HFFc6 (cell line): Measurements from ENCODE around the gene PIGU. TPM values are rescaled to one million over a fixed set of nuclear protein-coding genes. Genes with fewer than 3 reads are reported as not detected.

ENCODE experiments used
- DNase-seq: peaks from one replicate; pipeline ENCODE4 v3.0.0-alpha.2; 2018
- H3K27ac Mint-ChIP-seq: 2 replicates; pipeline ENCODE4 v1.8.0; 2020; ENCODE audit warnings: mild to moderate bottlenecking, mixed read lengths
- H3K27me3 Mint-ChIP-seq: 2 replicates; pipeline ENCODE4 v1.8.0; 2021; ENCODE audit warnings: mild to moderate bottlenecking, moderate library complexity, mixed read lengths; ENCODE audit not compliant: insufficient read depth
- H3K36me3 Mint-ChIP-seq: 2 replicates; pipeline ENCODE4 v1.8.0; 2021; ENCODE audit warnings: low read depth, mixed read lengths
- H3K4me1 Mint-ChIP-seq: 2 replicates; pipeline ENCODE4 v1.8.0; 2020; ENCODE audit warnings: low read depth, mixed read lengths
- H3K4me3 Mint-ChIP-seq: 2 replicates; pipeline ENCODE4 v1.8.0; 2020; ENCODE audit warnings: mild to moderate bottlenecking, moderate library complexity, mixed read lengths
- H3K9me3 Mint-ChIP-seq: 2 replicates; pipeline ENCODE4 v1.8.0; 2020; ENCODE audit warnings: mild to moderate bottlenecking, mixed read lengths
- CTCF ChIP-seq: fragments of 200-600 bp; sonication (generic); IDR thresholded peaks from 2 replicates; pipeline ENCODE4 v1.5.0; 2021; ENCODE audit warnings: antibody characterized with exemption, mild to moderate bottlenecking
- total RNA-seq, 6 experiments: library from RNA; stranded (reverse); fragmentation: NEBNext Ultra II Directional; extraction: Animal tissue kit (Norgen Biotek cat#: 25700); gene quantifications; 2 replicates in 1 of 6; 3 replicates in 5 of 6; pipeline ENCODE4 v1.2.3, GENCODE V29; 2021

Gene PIGU
- total RNA-seq, 6 experiments from 2014 or later: 22.5 to 28.9 (median 24.9) TPM

- Mint-ChIP-seq H3K27ac (no peak overlapping the region), H3K9me3 (no peaks in the 10 kb centered on the region), H3K4me3 (no peak overlapping the region), H3K27me3 (no peaks in the 10 kb centered on the region; the same call in 1 of the 2 replicates), H3K36me3 (no peaks in the 10 kb centered on the region), H3K4me1 (peaks cover 12% of the 10 kb centered on the region)
- DNase-seq: no peak
- TF ChIP-seq CTCF: no peak
Observed at GRCh38 chr20:34560614-34561013, 116.3 kb downstream of the PIGU start.

- DNase-seq: no peak
- peaks cover 12% of the 10 kb centered on the region for H3K4me1 Mint-ChIP-seq
- no peaks in the 10 kb centered on the region for H3K36me3 Mint-ChIP-seq
- H3K27me3 Mint-ChIP-seq: no peaks in the 10 kb centered on the region; the same call in 1 of the 2 replicates
- H3K9me3 Mint-ChIP-seq: no peaks in the 10 kb centered on the region
- TF ChIP-seq CTCF: no peak
- H3K4me3 Mint-ChIP-seq: 0 out of 2 replicates have a peak overlapping the region, but pooled peaks have one; percentile 56
- H3K27ac Mint-ChIP-seq: no peak overlapping the region
Observed at GRCh38 chr20:34560141-34560523, 116.8 kb downstream of the PIGU start.

- H3K27me3 Mint-ChIP-seq: peaks cover 1% of the 10 kb centered on the region; the same call in 1 of the 2 replicates
- peaks cover 12% of the 10 kb centered on the region for H3K4me1 Mint-ChIP-seq
- no peak for TF ChIP-seq CTCF
- DNase-seq: no peak
- peak overlapping the region; percentile 58; the same call in 1 of the 2 replicates for H3K27ac Mint-ChIP-seq
- no peaks in the 10 kb centered on the region for H3K9me3 Mint-ChIP-seq
- peak overlapping the region; percentile 56 for H3K4me3 Mint-ChIP-seq
- H3K36me3 Mint-ChIP-seq: no peaks in the 10 kb centered on the region
Observed at GRCh38 chr20:34559311-34560140, 117.4 kb downstream of the PIGU start.

GRCh38 chr20:34558320-34559218 lies 118.3 kb downstream of the PIGU start, which contains the start of gene MAP1LC3A:
TSS of gene MAP1LC3A (plus strand) at chr20:34558718. CDS start at chr20:34558869, 151 bp downstream.
- DNase-seq: peak; percentile 86
- Mint-ChIP-seq H3K27me3 (peaks cover 1% of the 10 kb centered on the region; the same call in 1 of the 2 replicates), H3K27ac (peak within 1 kb of the TSS; percentile 58), H3K36me3 (no peaks in the 10 kb centered on the region), H3K9me3 (no peaks in the 10 kb centered on the region), H3K4me3 (peak within 1 kb of the TSS; percentile 81), H3K4me1 (peaks cover 16% of the 10 kb centered on the region)
- TF ChIP-seq CTCF: no peak

GRCh38 chr20:34557936-34558319 lies 119.0 kb downstream of the PIGU start:
- Mint-ChIP-seq H3K9me3 (no peaks in the 10 kb centered on the region), H3K36me3 (no peaks in the 10 kb centered on the region), H3K4me1 (peaks cover 22% of the 10 kb centered on the region), H3K27ac (peak overlapping the region; percentile 55), H3K4me3 (peak overlapping the region; percentile 81), H3K27me3 (peaks cover 1% of the 10 kb centered on the region; the same call in 1 of the 2 replicates)
- no peak for TF ChIP-seq CTCF
- no peak for DNase-seq
